H9 (cell line): ENCODE data around the gene YY1. TPM values are rescaled to one million over a fixed set of nuclear protein-coding genes. Genes with fewer than 3 reads are reported as not detected.

Experiments
- DNase-seq: peaks from one replicate; pipeline ENCODE4 v3.0.0-alpha.2; 2017
- H2AFZ ChIP-seq: one replicate; pipeline ENCODE4 v1.6.1; 2013; ENCODE audit warnings: mild to moderate bottlenecking, low read length, control low read depth, moderate library complexity
- H2AK5ac ChIP-seq: 2 replicates; pipeline ENCODE4 v1.6.1; 2013; ENCODE audit warnings: low read length, control low read depth, mixed read lengths; ENCODE audit not compliant: insufficient read length
- H2BK120ac ChIP-seq: one replicate; pipeline ENCODE4 v1.6.1; 2013; ENCODE audit warnings: low read depth, mild to moderate bottlenecking, low read length, control low read depth, inconsistent platforms; ENCODE audit not compliant: poor library complexity, severe bottlenecking
- H2BK12ac ChIP-seq: 2 replicates; pipeline ENCODE4 v1.6.1; 2013; ENCODE audit warnings: low read length, control low read depth, mixed read lengths, low read depth; ENCODE audit not compliant: insufficient read length
- H2BK15ac ChIP-seq: 2 replicates; pipeline ENCODE4 v1.6.1; 2013; ENCODE audit warnings: low read depth, low read length, control low read depth
- H2BK20ac ChIP-seq: one replicate; pipeline ENCODE4 v1.6.1; 2013; ENCODE audit warnings: low read depth, mild to moderate bottlenecking, low read length, control low read depth, inconsistent platforms; ENCODE audit not compliant: poor library complexity, severe bottlenecking
- H2BK5ac ChIP-seq: 2 replicates; pipeline ENCODE4 v1.6.1; 2013; ENCODE audit warnings: low read length, control low read depth, mixed read lengths; ENCODE audit not compliant: insufficient read length
- H3K14ac ChIP-seq: 2 replicates; pipeline ENCODE4 v1.6.1; 2013; ENCODE audit warnings: low read length, control low read depth; ENCODE audit not compliant: insufficient read depth
- H3K18ac ChIP-seq: 2 replicates; pipeline ENCODE4 v1.6.1; 2013; ENCODE audit warnings: low read depth, mild to moderate bottlenecking, mixed read lengths, low read length, control low read depth; ENCODE audit not compliant: insufficient read length
- H3K23ac ChIP-seq: 2 replicates; pipeline ENCODE4 v1.6.1; 2013; ENCODE audit warnings: low read length, control low read depth, mixed read lengths, low read depth; ENCODE audit not compliant: insufficient read length
- H3K23me2 ChIP-seq: 2 replicates; pipeline ENCODE4 v1.6.1; 2013; ENCODE audit warnings: low read depth, mild to moderate bottlenecking, mixed read lengths, low read length, control low read depth; ENCODE audit not compliant: insufficient read length, poor library complexity, severe bottlenecking
- H3K27ac ChIP-seq: 2 replicates; pipeline ENCODE4 v1.5.1; 2013; ENCODE audit warnings: low read length, control low read depth, mixed read lengths, low read depth; ENCODE audit not compliant: insufficient read length
- H3K27me3 ChIP-seq: 2 replicates; pipeline ENCODE4 v1.6.1; 2013; ENCODE audit warnings: low read length, control low read depth, inconsistent platforms; ENCODE audit not compliant: insufficient read depth
- H3K4ac ChIP-seq: 2 replicates; pipeline ENCODE4 v1.6.1; 2013; ENCODE audit warnings: low read depth, mild to moderate bottlenecking, control low read depth, inconsistent platforms, low read length, moderate library complexity
- H3K4me1 ChIP-seq: 2 replicates; pipeline ENCODE4 v1.6.1; 2013; ENCODE audit warnings: low read length, control low read depth, inconsistent platforms; ENCODE audit not compliant: insufficient read depth
- H3K4me2 ChIP-seq: 2 replicates; pipeline ENCODE4 v1.6.1; 2013; ENCODE audit warnings: low read length, control low read depth, mixed read lengths; ENCODE audit not compliant: insufficient read length, insufficient read depth
- H3K56ac ChIP-seq: 2 replicates; pipeline ENCODE4 v1.6.1; 2013; ENCODE audit warnings: low read depth, mild to moderate bottlenecking, mixed read lengths, low read length, control low read depth; ENCODE audit not compliant: insufficient read length
- H3K79me1 ChIP-seq: 2 replicates; pipeline ENCODE4 v1.6.1; 2013; ENCODE audit warnings: low read depth, mild to moderate bottlenecking, moderate library complexity, low read length, control low read depth, inconsistent platforms; ENCODE audit not compliant: insufficient read depth, poor library complexity, severe bottlenecking
- H3K79me2 ChIP-seq: 2 replicates; pipeline ENCODE4 v1.6.1; 2013; ENCODE audit warnings: low read length, control low read depth, inconsistent platforms; ENCODE audit not compliant: insufficient read depth
- H3K9ac ChIP-seq: 2 replicates; pipeline ENCODE4 v1.6.1; 2013; ENCODE audit warnings: low read length, control low read depth, mixed read lengths; ENCODE audit not compliant: insufficient read length; ENCODE audit errors: extremely low read depth
- H3K9me3 ChIP-seq: one replicate; pipeline ENCODE4 v1.6.1; 2013; ENCODE audit warnings: low read depth, low read length, inconsistent platforms; ENCODE audit not compliant: control insufficient read depth
- H3T11ph ChIP-seq: one replicate; pipeline ENCODE4 v1.6.1; 2013; ENCODE audit warnings: mild to moderate bottlenecking, low read length, control low read depth, inconsistent platforms
- H4K20me1 ChIP-seq: one replicate; pipeline ENCODE4 v1.6.1; 2013; ENCODE audit not compliant: control insufficient read depth, insufficient read length, insufficient read depth
- H4K5ac ChIP-seq: 2 replicates; pipeline ENCODE4 v1.6.1; 2013; ENCODE audit warnings: low read depth, mild to moderate bottlenecking, mixed read lengths, low read length, control low read depth; ENCODE audit not compliant: insufficient read length
- H4K8ac ChIP-seq: replicated peaks from 2 replicates; pipeline ENCODE4 v1.6.1; 2013; ENCODE audit warnings: low read length, control low read depth, mixed read lengths, low read depth; ENCODE audit not compliant: insufficient read length
- H4K91ac ChIP-seq: 2 replicates; pipeline ENCODE4 v1.6.1; 2013; ENCODE audit warnings: low read depth, mild to moderate bottlenecking, moderate library complexity, mixed read lengths, low read length, control low read depth; ENCODE audit not compliant: insufficient read length
- H3K27ac Mint-ChIP-seq, 3 experiments: 2 replicates in 2 of 3; 3 replicates in 1 of 3; pipeline ENCODE4 v1.8.0; 2020 to 2021; ENCODE audit warnings: mixed read lengths in 3 of 3, mild to moderate bottlenecking in 1 of 3, moderate library complexity in 1 of 3
- H3K27me3 Mint-ChIP-seq: 2 replicates; pipeline ENCODE4 v1.8.0; 2021; ENCODE audit warnings: low read depth, mild to moderate bottlenecking, moderate library complexity, mixed read lengths
- H3K36me3 Mint-ChIP-seq, 3 experiments: 2 replicates in 2 of 3; 3 replicates in 1 of 3; pipeline ENCODE4 v1.8.0; 2020 to 2021; ENCODE audit warnings: low read depth in 3 of 3, mixed read lengths in 3 of 3; ENCODE audit not compliant: insufficient read depth in 1 of 3
- H3K4me1 Mint-ChIP-seq, 2 experiments: 2 replicates each; pipeline ENCODE4 v1.8.0; 2020; ENCODE audit warnings: mixed read lengths in 2 of 2
- H3K4me3 Mint-ChIP-seq, 2 experiments: 2 replicates in 1 of 2; 3 replicates in 1 of 2; pipeline ENCODE4 v1.8.0; 2020 to 2021; ENCODE audit warnings: mild to moderate bottlenecking in 2 of 2, mixed read lengths in 2 of 2, moderate library complexity in 1 of 2
- H3K9me3 Mint-ChIP-seq, 2 experiments: 2 replicates in 1 of 2; 3 replicates in 1 of 2; pipeline ENCODE4 v1.8.0; 2020; ENCODE audit warnings: mild to moderate bottlenecking in 2 of 2, mixed read lengths in 2 of 2, moderate library complexity in 1 of 2
- CTCF ChIP-seq: fragments of 200-600 bp; sonication (generic); conservative IDR thresholded peaks from 3 replicates; pipeline ENCODE4 v1.8.0; 2021; ENCODE audit warnings: antibody characterized with exemption, mild to moderate bottlenecking
- WGBS: extraction: QIAGEN DNeasy Blood & Tissue Kit; methylation state at CpG from one replicate; pipeline ENCODE4 v1.1.7; 2013; ENCODE audit warnings: missing lambda C conversion rate, low lambda C conversion rate, mixed read lengths; ENCODE audit not compliant: insufficient read length; ENCODE audit errors: extremely low coverage; 5-methylcytosine and 5-hydroxymethylcytosine counted together
- total RNA-seq: library from RNA; stranded (reverse); gene quantifications from 2 replicates; pipeline ENCODE4 v1.2.1, GENCODE V29; 2021

The YY1 gene
- total RNA-seq, 1 experiment from 2014 or later = 103 TPM

GRCh38 chr14:100328495-100329163 lies 89.7 kb downstream of the YY1 start:
- no peak for TF ChIP-seq CTCF

More at GRCh38 chr14:100328495-100329163, 89.7 kb downstream of the YY1 start:
- Histone ChIP-seq H3K27ac (no peak overlapping the region), H2BK5ac (no peak overlapping the region), H3K79me1 (no peaks in the 10 kb centered on the region), H2BK15ac (no peak overlapping the region), H4K5ac (no peak overlapping the region), H3K27me3 (no peaks in the 10 kb centered on the region), H2BK20ac (no peak overlapping the region), H3K4me2 (no peak overlapping the region), H2BK12ac (no peak overlapping the region), H3T11ph (no peak overlapping the region), H2AK5ac (no peak overlapping the region), H3K14ac (no peak overlapping the region; the same call in 1 of the 2 replicates), H2AFZ (no peak overlapping the region), H3K56ac (no peak overlapping the region), H4K8ac (no peak overlapping the region), H4K20me1 (no peaks in the 10 kb centered on the region), H3K9ac (no peak overlapping the region), H3K23ac (no peak overlapping the region), H3K18ac (no peak overlapping the region), H3K23me2 (no peaks in the 10 kb centered on the region), H4K91ac (no peak overlapping the region), H2BK120ac (no peak overlapping the region), H3K9me3 (no peaks in the 10 kb centered on the region), H3K4me1 (no peaks in the 10 kb centered on the region), H3K79me2 (no peaks in the 10 kb centered on the region), H3K4ac (no peak overlapping the region)
- H3K4me1 Mint-ChIP-seq = peaks cover 0 to 5% of the 10 kb centered on the region in 2 experiments; a peak in 1 of 4 replicates
- H3K9me3 Mint-ChIP-seq = no peaks in the 10 kb centered on the region
- H3K4me3 Mint-ChIP-seq = no peak overlapping the region
- H3K36me3 Mint-ChIP-seq = peaks cover 0 to 6% (median 0%) of the 10 kb centered on the region in 3 experiments; a peak in 1 of 7 replicates
- WGBS = no CpG with 5 or more reads among the region's 32 CpGs
- no peak overlapping the region; a peak in 1 of 7 replicates for H3K27ac Mint-ChIP-seq
- no peak for DNase-seq
- H3K27me3 Mint-ChIP-seq = peaks cover 1% of the 10 kb centered on the region
